DMS 273 (cell line): ENCODE data around the gene PPARG.

ENCODE experiments used
- DNase-seq: peaks from one replicate; lab custom pipeline; 2025; ENCODE audit not compliant: unreplicated experiment; lab: John Stamatoyannopoulos, UW

Gene PPARG

GRCh38 chr3:12309716-12310115, 20.8 kb downstream of the PPARG start:
- no peak for DNase-seq

GRCh38 chr3:12312010-12312409, 23.1 kb downstream of the PPARG start:
- DNase-seq, result no peak

- DNase-seq, result no peak
Measured at GRCh38 chr3:12313519-12313918, 24.6 kb downstream of the PPARG start.

- DNase-seq, result no peak
Measured at GRCh38 chr3:12316253-12316652, 27.4 kb downstream of the PPARG start.

- DNase-seq, result no peak
Measured at GRCh38 chr3:12316729-12317351, 28.0 kb downstream of the PPARG start.

GRCh38 chr3:12317914-12318313, 29.0 kb downstream of the PPARG start:
- DNase-seq, result no peak

GRCh38 chr3:12318758-12319621, 30.1 kb downstream of the PPARG start:
- no peak for DNase-seq

GRCh38 chr3:12321015-12321414, 32.1 kb downstream of the PPARG start:
- no peak for DNase-seq

GRCh38 chr3:12323237-12323636, 34.4 kb downstream of the PPARG start:
- DNase-seq, result no peak

GRCh38 chr3:12325586-12326515, 37.0 kb downstream of the PPARG start:
- DNase-seq, result no peak

GRCh38 chr3:12327021-12327420, 38.2 kb downstream of the PPARG start:
- DNase-seq, result no peak

GRCh38 chr3:12328132-12328836, 39.4 kb downstream of the PPARG start:
- no peak for DNase-seq

- no peak for DNase-seq
Measured at GRCh38 chr3:12328837-12329462, 40.1 kb downstream of the PPARG start.

- no peak for DNase-seq
Measured at GRCh38 chr3:12334786-12335185, 45.9 kb downstream of the PPARG start.

- no peak for DNase-seq
Measured at GRCh38 chr3:12335421-12335820, 46.6 kb downstream of the PPARG start.

- DNase-seq, result no peak
Measured at GRCh38 chr3:12336099-12336498, 47.2 kb downstream of the PPARG start.

- no peak for DNase-seq
Measured at GRCh38 chr3:12338595-12339546, 50.0 kb downstream of the PPARG start.

GRCh38 chr3:12339701-12340480, 51.0 kb downstream of the PPARG start:
- no peak for DNase-seq
